Ureter (tissue), 1 donor: ENCODE results near the gene A4GNT. TPM values are rescaled to one million over a fixed set of nuclear protein-coding genes. Genes with fewer than 3 reads are reported as not detected.
A peak's percentile ranks its signal among the peaks of the same experiment; 100 is the strongest.
"Not testable (repeated sequence)": the region's sequence is repeated elsewhere in the genome, so short reads cannot be mapped to it uniquely, and the experiment has no call there.

ENCODE experiments used
- DNase-seq: peaks from one replicate; pipeline ENCODE4 v3.0.0-alpha.2; 2020; ENCODE audit warnings: low spot score
- total RNA-seq: library from RNA; stranded (reverse); gene quantifications from one replicate; pipeline ENCODE4 v1.2.4, GENCODE V29; 2023
- donor health status: DM: yes; HTN: yes; CAD: no.

A4GNT gene
- total RNA-seq, 1 donor from 2014 or later: not detected

DNA sequence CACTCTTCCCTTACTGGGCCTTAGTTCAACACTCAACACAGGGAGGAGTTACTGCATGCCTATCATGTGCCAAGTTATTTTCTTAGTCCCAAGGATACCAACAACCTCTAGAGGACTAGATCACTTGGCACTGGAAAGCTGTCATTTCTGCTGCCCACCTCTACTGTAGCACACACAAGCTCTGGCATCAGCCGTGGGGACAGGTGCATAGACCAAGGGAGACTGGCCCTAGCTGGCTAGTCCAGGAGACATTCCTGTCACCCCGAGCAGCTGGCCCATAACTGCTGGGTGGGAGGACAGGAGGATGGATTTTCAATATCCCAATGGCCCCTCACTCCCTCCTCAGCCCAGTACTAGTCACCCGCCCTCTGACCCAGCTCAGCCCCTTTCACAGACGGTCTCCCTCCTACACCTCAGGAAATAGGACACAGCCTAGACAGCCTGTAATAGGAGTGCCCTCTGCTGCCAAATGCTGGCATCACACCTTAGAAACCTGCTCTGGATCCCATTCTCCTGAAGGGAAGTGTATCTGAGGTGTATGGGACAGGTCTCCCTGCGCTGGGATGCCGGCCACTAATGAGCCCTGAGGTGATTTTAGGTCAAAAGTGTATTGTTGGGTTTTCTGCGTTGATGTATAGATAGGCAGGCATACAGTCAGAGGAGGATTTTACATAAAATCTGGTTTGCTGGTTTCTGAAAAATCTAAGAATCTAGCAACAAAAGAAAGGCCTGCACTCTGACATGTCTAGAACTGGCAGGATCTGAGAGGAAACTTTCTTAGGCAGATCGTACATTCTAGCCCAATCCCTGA, 13.4 kb downstream of the A4GNT start:
- peak; percentile 81 for DNase-seq

DNA sequence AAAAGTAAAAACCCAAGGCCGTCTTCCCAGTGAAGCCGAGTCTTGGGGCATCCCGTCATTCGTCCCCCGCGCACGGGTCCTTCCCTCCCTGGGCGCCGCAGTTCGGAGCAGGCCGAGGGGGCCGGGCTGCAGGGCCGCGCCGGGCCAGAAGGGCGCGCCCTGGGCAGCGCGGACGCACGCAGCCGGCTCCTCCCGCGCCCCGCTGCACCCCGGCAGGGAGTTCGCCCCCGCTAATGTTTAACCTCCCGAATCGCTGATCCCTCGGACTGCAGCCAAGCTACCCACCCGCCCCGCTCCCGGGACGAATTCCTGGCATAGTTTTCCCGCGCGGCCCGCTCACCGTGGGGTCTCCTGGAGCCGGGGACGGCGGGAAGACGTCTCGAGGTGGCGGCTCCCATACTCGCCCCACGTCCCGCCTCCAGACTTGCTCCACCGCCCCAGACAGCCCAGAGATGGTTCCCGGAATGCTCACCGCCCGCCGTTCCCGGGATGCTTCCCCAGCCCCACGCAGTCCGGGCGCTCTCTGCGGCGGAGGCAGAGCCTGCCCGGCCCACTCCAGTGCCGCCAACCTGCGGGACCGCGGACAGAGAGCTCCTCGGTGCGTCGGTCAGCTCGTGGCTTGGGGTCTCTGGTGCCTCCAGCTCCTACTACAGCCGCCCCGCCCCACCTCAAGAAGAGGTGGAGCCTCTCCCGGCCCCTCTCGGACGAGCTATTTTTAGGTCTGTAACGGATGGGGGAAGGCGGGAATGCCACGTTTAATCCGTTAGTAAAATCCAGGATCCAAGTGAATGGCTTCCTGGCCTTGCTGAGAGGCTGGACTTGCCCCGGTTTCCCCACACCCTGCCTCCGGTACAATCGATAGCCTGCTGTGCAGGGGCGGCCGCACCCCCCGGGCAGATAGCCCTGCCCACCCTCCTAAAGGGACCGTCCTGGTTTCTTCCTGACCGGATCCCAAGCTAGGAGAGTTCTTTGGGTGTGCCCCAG, 16.9 kb downstream of the A4GNT start, which contains the start of gene DZIP1L:
TSS of gene DZIP1L (minus strand) at position 621 of the 984 bp plus-strand sequence. CDS start 11,637 bp downstream, outside the sequence.
- DNase-seq: peak; percentile 64

DNA sequence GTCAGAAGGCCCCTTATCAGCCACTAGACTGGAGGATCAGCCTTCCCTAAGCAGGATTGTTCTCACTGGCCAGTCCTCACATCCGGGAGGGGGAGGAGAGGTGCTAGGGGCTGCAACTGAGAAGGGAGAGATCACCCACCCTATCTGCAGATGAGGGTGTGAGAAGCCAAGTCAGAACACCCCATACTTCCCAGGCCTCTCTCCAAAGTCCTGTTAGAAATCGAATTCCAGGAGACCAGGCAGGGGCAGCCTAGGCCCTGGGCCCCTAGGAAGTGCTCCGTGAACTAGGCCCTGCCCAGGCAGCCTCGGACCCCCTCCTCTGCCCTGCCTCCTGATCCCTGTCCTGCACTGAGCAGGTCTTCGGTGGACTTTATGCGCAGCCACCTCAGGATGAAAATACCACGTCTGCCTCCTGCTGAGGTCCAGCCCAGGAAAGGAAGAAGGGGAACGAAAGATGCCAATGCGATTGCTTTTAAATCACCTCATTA, 17.7 kb downstream of the A4GNT start:
- DNase-seq: no peak

- DNase-seq: no peak
Observed at GRCh38 chr3:138113326-138113725, 18.9 kb downstream of the A4GNT start.

GRCh38 chr3:138112362-138112761, 19.8 kb downstream of the A4GNT start:
- no peak for DNase-seq

DNA sequence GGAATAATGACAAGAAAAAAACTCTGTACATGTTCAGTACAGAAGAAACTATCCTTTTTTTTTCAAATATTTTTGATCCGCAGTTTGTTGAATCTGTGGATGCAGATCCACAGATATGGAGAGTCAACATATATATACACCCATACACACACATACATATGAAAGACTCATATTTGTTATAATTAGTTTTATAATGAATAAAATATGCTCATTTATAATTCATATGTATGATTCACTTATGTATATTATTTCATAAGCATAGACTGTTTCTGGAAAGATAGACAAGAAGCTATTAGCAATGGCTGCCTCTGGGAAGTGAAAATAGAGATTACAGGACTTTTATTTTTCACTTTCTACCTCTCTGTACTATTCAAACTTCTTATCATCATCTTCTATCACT, 26.6 kb downstream of the A4GNT start:
- no peak for DNase-seq

DNA sequence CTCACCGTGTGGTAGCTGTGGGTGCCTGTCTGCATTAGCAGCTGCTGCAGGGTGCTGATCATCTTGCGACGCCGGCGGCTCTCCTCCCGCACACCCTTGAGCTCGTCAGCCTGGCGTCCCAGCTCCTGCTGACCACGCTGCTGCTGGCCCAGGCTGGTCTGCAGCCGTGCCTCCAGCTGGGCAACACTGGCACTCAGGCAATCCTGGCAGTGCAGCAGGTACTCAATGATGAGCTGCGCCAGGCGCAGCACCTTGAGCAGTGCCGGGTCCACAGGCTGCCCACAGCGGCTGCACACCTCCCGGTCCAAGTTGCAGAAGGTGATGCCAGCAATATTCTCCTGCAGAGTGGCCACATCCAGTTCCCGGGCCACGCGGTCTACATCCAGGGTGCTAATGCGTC, 28.7 kb downstream of the A4GNT start:
- no peak for DNase-seq

DNA sequence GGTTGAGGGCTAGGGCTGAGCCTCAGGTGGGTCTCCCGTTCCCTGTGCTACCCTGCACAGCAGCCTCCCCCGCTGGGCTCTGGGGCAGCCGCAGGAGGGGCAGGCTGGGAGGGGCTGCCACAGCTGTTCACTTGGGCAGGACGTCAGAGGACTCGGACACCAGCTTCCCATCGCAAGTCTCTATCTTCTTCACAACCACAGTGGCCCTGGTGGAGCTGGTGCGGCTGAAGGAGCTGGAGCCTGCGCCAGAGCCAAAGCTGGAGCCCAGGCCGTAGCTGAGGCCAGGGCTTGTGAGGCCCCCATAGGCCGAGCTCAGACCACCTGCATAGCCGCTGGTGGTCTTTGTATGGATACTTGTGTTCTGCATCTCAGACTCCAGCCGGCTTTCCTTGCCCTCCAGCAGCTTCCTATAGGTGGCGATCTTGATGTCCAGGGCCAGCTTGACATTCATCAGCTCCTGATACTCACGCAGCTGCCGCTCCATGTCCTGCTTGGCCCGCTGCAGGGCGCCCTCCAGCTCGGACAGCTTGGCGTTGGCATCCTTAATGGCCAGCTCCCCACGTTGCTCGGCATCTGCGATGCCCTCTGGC, 30.7 kb downstream of the A4GNT start:
- not testable (repeated sequence) for DNase-seq

DNA sequence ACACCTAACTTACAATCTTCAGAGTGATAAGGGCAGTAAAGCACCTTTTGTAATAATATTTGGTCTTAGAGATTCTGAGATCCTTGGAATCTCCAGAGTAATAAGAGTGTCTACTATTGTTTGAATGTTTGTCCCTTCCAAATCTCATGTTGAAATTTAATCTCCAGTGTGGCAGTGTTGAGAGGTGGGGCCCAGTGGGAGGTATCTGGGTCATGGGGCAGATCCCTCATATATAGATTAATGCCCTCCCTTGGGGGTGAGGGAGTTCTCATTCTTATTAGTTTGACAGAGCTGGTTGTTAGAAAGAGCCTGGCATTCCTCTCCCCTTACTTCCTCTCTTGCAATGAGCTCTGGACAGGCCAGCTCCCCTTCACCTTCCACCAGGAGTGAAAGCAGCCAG, 32.8 kb downstream of the A4GNT start:
- DNase-seq: no peak

DNA sequence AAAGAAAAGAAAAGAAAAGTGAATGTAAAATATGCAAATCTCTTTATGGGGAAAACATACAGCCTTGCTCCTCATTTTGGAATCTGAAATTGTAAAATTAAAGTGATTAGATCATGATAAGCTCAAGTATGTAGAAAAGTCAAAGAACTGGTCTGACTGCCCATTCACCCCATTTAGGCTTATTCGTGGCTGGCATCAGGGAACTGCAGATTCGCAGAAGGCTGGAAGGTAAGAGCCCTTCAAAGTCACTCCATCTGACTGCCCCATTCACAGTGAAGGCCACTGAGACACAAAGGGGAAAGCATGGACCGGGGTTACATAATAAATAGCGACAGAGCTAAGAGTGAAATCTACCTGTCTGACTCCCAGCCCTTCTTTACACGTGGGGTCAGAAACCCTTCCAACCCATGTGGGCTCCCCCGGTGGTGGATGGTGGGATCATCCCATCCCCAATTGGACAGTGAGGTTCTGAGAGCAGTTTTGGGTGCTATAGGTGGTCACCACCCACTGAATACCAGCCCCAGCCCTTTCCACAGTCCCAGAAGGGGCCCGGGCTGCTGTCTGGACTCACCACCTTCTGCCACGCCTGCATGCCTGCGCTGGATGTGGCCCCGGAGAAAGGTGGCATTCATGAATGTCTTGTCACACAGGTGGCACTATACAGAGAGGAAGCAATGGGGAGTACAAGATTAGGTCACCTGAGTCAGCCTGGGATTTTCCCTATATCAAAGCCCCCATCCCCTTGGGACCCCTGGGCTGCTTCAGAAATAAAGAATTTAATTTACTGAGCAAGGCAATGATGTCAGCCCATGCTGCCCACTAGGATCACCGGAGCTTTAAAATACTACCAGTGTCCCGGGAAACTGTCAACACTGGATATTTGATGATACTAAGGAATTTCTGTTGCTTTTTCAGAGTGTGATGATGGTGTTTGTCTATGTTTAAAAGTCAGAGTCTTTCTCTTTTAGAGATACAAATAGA, 34.7 kb downstream of the A4GNT start:
- DNase-seq: peak; percentile 56

DNA sequence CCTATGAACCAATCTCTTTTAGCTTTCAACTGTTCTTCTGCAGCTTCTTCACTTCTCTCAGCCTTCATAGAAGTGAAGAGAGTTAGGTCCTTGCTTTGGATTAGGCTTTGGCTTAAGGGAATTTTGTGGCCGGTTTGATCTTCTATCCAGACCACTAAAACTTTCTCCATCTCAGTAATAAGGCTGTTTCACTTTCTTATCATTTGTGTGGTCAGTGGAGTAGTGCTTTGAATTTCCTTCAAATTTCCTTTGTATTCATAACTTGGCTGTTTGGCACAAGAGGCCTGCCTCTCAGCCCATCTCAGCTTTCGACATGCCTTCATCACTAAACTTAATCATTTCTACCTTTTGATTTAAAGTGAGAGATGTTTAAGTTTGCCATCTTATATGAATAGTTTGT, 38.5 kb downstream of the A4GNT start:
- no peak for DNase-seq

DNA sequence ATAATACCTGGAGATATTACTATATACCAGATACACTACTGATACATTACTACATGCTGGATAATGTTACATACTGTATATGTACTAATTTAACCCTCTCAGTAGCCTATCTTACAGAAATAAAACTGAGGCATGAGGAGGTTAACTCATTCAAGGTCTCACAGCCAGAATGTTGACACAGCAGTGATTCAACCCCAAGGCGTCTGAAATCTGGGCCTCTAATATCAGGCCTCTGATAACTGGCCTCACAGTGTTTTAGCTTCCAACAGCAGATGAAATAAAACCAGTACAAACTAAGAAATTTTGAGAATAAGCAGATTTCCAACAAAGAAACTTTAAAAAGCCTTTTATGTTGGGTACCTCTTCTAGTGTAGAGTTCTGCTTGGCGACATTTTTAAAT, 40.2 kb downstream of the A4GNT start:
- no peak for DNase-seq

GRCh38 chr3:138089091-138089490, 43.1 kb downstream of the A4GNT start:
- no peak for DNase-seq

GRCh38 chr3:138085745-138086144, 46.4 kb downstream of the A4GNT start:
- DNase-seq: not testable (repeated sequence)

DNA sequence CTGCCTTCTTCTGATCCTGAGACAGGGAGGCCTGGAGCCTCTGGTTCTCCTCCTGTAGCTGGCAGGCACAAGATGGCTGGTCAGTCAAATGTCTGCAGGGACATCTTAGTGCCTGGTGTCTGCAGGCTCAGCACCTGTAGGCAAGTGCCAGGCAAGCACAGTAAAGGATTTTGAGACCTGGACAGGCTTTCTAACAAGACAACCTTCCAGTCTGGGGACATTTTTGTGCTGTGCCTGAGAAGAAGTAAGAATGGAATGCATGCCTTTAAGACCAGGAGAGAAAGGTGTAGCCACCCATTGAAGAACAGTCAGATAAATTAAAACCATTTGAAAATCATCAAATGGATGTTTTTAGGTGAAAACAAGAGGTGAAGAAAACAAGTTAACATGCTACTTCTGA, 48.0 kb downstream of the A4GNT start:
- no peak for DNase-seq

DNA sequence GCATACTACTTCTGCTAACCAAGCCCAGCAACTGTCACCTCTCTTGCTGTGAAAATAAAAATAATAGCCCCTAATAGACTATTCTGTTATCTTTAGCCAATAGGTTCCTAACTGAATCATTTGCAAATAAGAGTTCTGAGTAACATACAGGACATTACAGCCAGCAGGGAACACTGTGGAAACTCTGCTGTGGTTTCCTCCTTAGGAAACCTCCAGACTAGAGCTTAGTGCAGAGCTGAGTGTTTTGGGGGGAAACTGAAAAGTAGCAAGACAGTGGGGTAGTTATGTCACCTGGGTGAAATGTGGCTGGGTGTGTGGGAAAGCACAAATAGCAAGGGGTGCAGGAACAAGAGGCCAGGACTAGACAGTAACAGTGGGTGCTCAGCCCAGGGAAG, 49.2 kb downstream of the A4GNT start:
- no peak for DNase-seq

DNA sequence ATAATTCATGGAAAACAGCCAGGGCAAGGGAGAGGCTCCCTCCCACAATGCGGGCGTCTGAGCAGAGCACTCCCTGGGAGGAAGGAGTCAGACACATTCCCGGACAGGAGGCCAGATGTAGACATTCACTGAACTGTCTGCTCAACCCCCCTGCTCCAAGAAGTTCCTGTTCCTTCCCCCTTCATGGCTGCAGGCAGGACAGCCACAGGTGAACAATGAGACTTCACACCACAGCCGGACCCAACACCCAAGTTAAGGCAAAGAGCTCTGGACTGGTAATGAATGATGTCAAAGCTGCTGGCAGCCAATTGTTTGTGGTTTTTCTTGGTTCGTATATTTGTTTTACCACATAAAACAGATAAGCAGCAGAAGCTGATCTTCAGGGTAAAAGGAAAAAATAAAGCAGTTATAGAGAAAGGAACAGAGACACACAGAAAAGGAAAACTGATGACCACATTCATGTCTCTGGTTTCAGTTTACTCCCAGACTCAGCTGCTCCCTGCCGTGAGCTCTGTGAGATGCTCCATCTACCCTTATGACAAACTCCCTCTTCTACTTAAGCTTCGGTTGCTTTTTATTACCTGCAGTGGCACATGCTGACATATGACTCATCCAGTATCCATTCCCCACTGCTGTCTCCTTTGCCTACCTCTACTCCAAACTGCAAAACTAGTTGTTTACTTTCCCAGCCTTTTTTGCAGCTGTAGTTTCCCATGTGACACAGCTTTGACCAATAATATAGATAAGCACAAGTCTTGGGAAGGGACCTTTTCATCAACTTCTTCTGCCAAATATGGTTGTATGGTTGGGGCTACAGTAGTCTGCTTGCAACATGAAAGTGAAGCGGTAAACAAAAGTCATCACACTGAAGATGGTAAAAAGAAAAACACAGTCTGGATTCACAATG, 49.9 kb downstream of the A4GNT start:
- DNase-seq: no peak

- DNase-seq: no peak
Observed at GRCh38 chr3:138081371-138082084, 50.7 kb downstream of the A4GNT start.

DNA sequence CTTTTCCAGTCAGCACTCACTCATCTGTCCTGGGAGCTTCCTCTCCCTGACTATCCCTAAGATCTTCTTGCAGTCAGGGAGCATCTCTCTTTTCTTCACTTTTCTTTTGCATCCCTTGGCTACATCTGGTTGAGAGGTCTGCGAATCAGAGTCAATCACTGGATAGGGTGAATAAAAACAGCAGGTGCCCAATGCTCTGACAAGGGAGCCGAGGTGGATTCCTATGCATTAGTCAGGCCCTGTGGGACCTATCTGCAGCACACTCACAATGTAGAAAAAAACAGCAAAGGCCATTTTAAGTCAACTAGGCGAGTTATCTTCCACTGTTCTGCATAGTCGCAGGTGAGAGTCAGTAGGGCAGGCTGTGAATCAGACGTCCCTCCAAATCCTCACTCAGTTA, 52.3 kb downstream of the A4GNT start:
- no peak for DNase-seq
